ENCODE data around the gene EFNA1. TPM values are rescaled to one million over a fixed set of nuclear protein-coding genes. Genes with fewer than 3 reads are reported as not detected.

EFNA1 gene
- total and polyA plus RNA-seq, 2 of the 8 experiments (the other 6 are each of a cell fraction or from before 2014, with no cell fraction given), result 4.9 to 14.6 TPM

DNA sequence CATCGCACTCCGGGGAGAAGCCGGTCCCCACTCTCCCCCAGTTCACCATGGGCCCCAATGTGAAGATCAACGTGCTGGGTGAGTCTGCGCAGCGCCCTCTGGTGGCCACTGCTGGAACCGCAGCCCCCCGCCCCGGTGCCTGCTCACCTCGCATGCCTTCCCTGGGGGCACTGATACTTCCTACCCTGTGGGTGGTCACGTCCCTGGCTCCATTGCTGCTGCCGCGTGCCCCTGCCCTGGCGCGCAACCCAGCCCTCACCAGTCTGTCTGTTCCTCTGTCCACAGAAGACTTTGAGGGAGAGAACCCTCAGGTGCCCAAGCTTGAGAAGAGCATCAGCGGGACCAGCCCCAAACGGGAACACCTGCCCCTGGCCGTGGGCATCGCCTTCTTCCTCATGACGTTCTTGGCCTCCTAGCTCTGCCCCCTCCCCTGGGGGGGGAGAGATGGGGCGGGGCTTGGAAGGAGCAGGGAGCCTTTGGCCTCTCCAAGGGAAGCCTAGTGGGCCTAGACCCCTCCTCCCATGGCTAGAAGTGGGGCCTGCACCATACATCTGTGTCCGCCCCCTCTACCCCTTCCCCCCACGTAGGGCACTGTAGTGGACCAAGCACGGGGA, 41.4 kb upstream of the EFNA1 start (continued):
- no peak for TF ChIP-seq MAFK (IDR thresholded peaks at IDR 0.05; ENCODE audit: low read depth, low read length)
- no peak for TF ChIP-seq FOSL1 (IDR thresholded peaks at IDR 0.05; ENCODE audit: insufficient read depth, low read depth, low read length)
- no peak for TF ChIP-seq SUZ12 (IDR thresholded peaks at IDR 0.05; ENCODE audit: low read length)
- no peak for TF ChIP-seq HDAC2 (IDR thresholded peaks at IDR 0.05; ENCODE audit: borderline replicate concordance in 1 of 2, low read depth in 2 of 2, low read length in 2 of 2)
- no peak for TF ChIP-seq ASH2L (IDR thresholded peaks at IDR 0.05; ENCODE audit: low read length)
- no peak for TF ChIP-seq TAF7 (optimal IDR thresholded peaks at IDR 0.05; ENCODE audit: borderline replicate concordance, low read depth, low read length)
- no peak for TF ChIP-seq SP2 (IDR thresholded peaks at IDR 0.05; ENCODE audit: low read length)
- no peak for TF ChIP-seq POU5F1 (IDR thresholded peaks at IDR 0.05; ENCODE audit: low read depth, low read length)
- no peak for TF ChIP-seq JUN (IDR thresholded peaks at IDR 0.05; ENCODE audit: low read depth, low read length)
- no peak for TF ChIP-seq POLR2AphosphoS5 (IDR thresholded peaks at IDR 0.05; ENCODE audit: low read depth, low read length)
- no peak for TF ChIP-seq RNF2 (IDR thresholded peaks at IDR 0.05; ENCODE audit: borderline replicate concordance, low read depth, low read length, missing control alignments, poor library complexity, severe bottlenecking)
- TF ChIP-seq EP300 (IDR thresholded peaks at IDR 0.05; ENCODE audit: borderline replicate concordance in 1 of 2, low read depth in 2 of 2, low read length in 2 of 2), result no peak
- TF ChIP-seq CEBPB (IDR thresholded peaks at IDR 0.05; ENCODE audit: low read depth, low read length), result no peak
- TF ChIP-seq RBBP5 (IDR thresholded peaks at IDR 0.05; ENCODE audit: borderline replicate concordance, low read depth, low read length), result no peak
- no peak for TF ChIP-seq ZNF274 (IDR thresholded peaks at IDR 0.05; ENCODE audit: borderline replicate concordance, extremely low read depth, low read length)
- TF ChIP-seq TBP (IDR thresholded peaks at IDR 0.05; ENCODE audit: low read depth, low read length), result no peak
- TF ChIP-seq, protein P1, sequence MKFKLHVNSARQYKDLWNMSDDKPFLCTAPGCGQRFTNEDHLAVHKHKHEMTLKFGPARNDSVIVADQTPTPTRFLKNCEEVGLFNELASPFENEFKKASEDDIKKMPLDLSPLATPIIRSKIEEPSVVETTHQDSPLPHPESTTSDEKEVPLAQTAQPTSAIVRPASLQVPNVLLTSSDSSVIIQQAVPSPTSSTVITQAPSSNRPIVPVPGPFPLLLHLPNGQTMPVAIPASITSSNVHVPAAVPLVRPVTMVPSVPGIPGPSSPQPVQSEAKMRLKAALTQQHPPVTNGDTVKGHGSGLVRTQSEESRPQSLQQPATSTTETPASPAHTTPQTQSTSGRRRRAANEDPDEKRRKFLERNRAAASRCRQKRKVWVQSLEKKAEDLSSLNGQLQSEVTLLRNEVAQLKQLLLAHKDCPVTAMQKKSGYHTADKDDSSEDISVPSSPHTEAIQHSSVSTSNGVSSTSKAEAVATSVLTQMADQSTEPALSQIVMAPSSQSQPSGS (IDR thresholded peaks at IDR 0.05; ENCODE audit: low read length), result no peak
- no peak for TF ChIP-seq SAP30 (IDR thresholded peaks at IDR 0.05; ENCODE audit: insufficient read depth, insufficient replicate concordance, low read length)
- TF ChIP-seq, protein P2, sequence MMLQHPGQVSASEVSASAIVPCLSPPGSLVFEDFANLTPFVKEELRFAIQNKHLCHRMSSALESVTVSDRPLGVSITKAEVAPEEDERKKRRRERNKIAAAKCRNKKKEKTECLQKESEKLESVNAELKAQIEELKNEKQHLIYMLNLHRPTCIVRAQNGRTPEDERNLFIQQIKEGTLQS (IDR thresholded peaks at IDR 0.05; ENCODE audit: insufficient read depth, low read depth, low read length), result no peak
- TF ChIP-seq NANOG (IDR thresholded peaks at IDR 0.05; ENCODE audit: insufficient read depth, low read depth, low read length, poor library complexity, severe bottlenecking), result no peak
- TF ChIP-seq SP4 (IDR thresholded peaks at IDR 0.05; ENCODE audit: low read length), result no peak
- TF ChIP-seq NRF1 (IDR thresholded peaks at IDR 0.05; ENCODE audit: low read depth, low read length), result no peak

Data from H1 (cell line).